T-helper 2 cell treated with Interferon-gamma antibody and Interleukin-4, amounts not matched to agents 100 ng/mL and 5 ng/mL, for 36 hours (primary cell): Measurements from ENCODE around the gene FBXO15. TPM values are rescaled to one million over a fixed set of nuclear protein-coding genes. Genes with fewer than 3 reads are reported as not detected.

Experiments used
- intact Hi-C: fragments of 100-400 bp; cut with micrococcal nuclease; formaldehyde crosslinking; loops from one replicate; pipeline ENCODE4 v1.15.1; 2023
- total RNA-seq: library from RNA; stranded (reverse); gene quantifications from 2 replicates; pipeline ENCODE4 v1.2.3, GENCODE V29; 2022

The FBXO15 gene
- total RNA-seq, 1 donor from 2014 or later: 0.57 TPM

DNA sequence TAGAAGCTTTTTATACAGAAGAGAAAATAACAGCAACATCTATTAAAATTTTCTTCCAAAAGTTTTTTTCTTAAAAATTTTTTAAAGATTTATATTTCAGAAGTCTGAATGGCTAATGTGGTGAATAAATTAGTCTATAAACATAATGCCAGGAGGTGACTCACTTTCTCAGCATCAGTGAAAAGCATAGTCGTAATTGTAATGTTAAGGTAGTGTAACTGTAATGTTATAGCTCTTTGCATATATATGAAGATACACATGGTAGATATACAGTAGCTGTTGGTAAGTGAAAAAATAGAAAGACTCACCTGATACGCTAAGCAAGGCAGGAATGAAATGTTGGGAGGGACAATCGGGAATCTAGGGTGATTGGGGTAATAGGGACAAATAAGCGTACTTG lies 6.2 kb upstream of the FBXO15 start:
- intact Hi-C loops: no loop called here

- intact Hi-C loops: no loop called here
Measured at GRCh38 chr18:74153377-74153776, 5.7 kb upstream of the FBXO15 start.

DNA sequence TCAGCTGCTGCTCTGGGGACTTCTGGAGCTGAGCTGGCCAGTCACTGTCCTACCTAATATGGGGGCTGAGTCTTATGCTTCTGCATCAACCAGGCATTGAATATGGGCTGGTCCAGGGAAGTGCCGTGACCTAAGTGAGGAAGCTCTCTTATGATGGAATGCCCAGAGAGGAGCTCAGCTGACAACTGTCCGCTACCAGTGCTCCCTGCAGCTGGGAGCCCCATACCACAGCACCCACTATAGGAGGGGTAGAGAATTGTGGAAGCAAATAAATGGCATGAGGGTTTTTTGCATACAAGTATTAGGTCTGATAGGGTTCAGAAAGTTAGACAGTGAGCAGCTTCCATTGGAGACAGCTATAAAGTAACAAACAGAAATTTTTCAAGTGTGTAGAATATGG lies 5.2 kb upstream of the FBXO15 start:
- intact Hi-C loops: no loop called here

DNA sequence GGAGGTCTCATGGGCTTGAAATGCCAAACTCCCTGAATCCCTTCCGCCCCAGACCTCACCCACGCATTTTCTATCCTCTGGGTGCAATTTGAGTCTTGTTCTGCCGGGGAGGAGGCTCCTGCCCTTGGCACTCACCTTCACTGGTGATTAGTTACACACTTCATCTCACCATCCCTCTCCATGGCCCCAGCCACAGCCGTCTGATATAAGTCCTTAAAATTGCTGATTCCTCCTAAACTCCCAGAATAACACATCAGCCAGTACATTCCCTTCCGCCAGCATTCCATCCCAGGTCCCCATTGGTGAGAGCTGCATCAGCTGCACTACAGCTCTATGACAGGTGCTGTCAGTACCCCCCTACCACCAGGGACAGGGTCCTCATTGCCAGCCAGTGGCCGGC lies 4.6 kb upstream of the FBXO15 start:
- intact Hi-C loops: no loop called here

GRCh38 chr18:74149878-74150277 lies 2.2 kb upstream of the FBXO15 start:
- intact Hi-C loops: no loop called here

DNA sequence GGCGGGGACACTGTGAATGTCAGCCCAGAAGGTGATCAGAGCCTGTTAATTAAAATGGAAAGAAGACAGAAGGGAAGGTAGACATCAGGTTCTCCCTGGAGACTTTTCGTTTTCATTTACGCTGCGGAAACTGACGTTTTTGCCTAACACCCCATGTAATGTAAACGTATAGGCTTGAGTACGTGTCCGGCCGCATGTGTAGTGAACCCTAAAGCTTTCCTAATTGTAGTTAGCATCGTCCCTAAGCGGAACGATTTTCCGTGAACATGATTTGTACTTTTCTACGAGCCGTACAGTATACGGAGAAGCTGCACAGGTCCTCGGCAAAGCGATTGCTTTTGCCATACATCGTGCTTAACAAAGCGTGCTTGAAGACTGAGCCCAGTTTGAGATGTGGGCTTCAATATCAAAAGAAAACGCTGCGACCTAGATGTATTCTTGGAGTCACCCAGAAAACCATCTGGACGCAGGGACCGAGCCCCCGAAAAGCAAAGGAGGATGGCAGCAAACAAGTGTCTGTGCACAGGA lies 973 bp upstream of the FBXO15 start:
- intact Hi-C loops: loop anchor here (1.0 kb wide), 6 partner anchors 48 to 1061 kb away; partner anchors contain the start of genes PTGR3 and ZNF407

GRCh38 chr18:74147491-74147778 lies 199 bp downstream of the FBXO15 start:
- intact Hi-C loops: loop anchor here (1.0 kb wide), 2 partner anchors 83 to 145 kb away; no protein-coding TSS in a partner anchor

DNA sequence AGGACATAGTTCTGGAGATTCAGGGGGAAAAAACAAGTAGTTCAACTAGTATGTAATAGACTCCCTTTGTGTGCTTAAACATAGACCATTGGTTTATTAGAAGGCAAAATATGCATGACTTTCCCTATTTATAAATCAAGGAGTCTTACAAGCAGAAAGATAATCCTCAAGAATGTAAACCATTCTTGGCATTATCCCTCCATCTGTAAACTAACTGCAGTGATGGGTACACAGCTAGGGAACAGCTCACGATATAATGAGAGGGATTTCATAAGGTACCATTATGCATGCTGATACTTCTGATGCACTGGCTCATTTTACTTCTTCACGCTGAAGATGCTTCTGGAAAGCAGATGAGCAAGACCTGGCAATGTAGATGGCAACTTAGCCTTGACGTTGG lies 878 bp downstream of the FBXO15 start:
- intact Hi-C loops: loop anchor here (1.0 kb wide), 2 partner anchors 82 to 146 kb away; no protein-coding TSS in a partner anchor

DNA sequence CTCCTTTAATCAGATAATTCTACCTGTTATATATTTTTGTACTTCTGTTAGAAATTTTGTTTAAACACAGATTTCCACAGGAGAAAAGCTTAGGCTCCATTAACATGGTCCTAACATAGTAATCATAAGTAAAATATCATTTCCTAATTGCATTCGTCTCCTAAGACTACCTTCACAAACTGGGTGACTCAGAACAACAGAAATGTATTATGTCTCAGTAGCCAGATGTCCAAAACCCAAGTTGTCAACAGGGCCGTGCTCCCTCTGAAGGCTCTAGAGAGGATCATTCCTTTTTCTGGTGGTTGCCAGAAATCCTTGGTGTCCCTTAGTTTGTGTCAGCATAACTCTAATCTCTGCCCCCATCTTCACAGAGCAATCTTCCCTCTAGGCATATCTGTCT lies 5.4 kb downstream of the FBXO15 start:
- intact Hi-C loops: no loop called here

DNA sequence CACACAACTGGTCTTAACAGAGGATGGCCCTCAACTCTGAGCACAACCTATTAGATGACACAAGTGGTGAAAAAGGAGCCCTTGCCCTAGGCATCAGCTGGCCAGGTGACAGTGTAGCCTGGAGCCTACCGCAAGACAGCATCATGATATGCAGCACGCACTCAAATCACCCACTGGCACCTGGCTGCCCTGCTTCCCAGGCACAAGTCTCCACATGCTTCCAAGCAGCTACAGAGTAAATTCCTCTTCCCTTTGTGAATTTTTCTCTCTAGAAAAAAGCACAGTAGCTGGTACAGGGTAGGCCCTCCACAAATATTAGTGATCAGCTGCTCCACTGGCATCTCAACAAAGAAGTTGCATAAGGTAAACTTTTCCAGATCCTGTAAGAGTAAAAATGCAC lies 6.0 kb downstream of the FBXO15 start:
- intact Hi-C loops: no loop called here

DNA sequence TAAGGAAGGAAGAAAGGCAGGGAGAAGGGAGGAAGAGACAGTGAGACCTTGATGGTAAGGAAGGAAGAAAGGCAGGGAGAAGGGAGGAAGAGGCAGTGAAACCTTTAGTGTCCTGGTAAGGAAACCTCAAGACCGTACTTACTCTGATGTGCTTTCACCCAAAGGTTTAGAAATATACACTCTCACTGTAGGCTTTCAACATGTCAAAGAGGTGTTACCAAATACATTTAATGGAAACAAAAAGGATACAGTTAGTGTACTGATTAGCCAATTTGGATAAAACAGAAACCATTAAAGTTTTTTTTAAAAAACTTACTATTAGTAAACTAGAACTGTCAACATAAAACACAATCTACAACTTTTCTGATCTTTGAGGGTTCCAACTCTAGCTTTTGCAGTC lies 7.1 kb downstream of the FBXO15 start:
- intact Hi-C loops: no loop called here

DNA sequence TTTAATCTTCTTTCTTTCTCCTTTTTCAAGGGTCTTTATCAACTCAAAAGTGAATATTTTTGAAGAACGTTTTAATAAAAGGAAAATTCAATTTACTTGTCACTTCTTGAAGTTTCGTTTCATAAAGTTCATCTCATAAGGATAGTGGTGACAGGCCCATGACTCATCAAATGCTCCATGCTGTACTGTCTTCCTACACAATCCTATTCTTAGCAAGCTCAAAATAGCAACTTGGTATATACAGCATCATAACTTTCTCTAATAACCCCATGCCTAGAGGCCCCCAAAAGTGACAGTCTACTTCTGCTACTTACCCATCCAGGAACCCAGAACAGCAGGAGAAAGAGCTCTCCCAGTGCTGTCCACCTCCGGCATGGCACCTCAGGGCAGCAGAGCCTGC lies 7.7 kb downstream of the FBXO15 start:
- intact Hi-C loops: no loop called here

GRCh38 chr18:74139411-74139810 lies 8.2 kb downstream of the FBXO15 start:
- intact Hi-C loops: no loop called here

DNA sequence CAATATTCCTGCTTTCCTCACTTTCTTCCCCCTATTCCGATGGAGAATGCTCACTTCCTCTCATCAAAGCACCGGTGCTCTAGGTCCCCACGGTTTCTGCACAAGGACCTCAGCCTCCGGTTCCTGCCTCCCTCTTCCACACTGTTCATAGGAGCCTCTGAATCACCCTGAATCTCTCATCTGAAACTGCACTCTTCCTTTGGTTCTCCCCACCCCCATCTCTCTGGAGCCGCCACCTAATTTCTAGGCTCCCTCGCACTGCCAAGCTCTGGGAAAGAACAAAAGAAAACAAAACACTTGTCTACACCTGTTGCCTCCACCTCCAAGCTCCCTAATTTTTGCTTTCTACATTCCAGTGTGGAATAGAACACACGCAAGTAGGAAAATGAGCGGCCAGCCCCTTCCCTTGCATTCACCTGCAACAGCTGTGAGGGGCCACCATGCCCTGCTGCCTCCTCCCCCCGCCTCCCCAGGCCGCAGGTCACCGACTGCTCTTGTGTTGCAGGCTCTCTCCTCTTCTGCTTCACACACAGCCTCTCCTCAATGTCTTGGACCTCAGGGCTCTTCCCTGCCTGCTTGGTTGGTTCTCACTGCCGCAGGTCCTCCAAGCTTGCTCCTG lies 9.6 kb downstream of the FBXO15 start:
- intact Hi-C loops: no loop called here

GRCh38 chr18:74132201-74132600 lies 15.4 kb downstream of the FBXO15 start:
- intact Hi-C loops: no loop called here

DNA sequence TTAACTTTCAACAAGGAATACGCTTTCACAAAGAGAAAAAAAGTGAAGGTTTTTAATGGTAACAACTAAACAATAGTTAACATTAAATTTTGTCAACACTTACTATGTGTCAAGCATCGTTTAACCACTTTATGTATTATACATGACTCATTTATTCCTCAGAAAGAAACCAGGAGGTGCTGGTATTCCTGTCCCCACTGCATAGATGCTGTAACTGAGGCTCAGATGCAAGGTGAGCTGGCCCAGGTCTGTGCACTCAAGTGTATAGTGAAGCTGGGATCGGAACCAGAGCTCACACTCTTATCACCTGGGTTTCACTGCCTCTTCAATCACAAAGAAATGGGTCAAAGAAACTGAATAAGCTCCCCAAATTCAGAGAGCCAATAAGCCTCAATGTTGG lies 16.5 kb downstream of the FBXO15 start:
- intact Hi-C loops: no loop called here

DNA sequence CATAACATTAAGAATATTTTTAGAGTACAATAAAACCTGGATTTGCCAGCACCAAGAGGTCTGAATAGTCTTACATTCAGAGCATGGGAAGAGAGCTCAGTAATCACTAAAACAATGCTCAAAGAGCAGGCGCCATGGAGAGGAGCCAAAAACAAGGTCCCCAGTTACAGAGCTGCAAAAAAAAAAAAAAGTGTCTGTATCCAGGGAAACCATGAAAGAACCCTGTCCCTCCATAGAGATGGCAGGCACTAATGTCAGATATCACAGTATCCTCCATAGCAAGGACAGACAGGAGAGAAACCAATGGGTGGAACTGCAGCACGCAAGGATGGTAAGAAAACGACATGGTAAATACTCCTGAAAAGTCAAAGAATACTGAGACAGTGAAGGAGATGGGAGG lies 19.5 kb downstream of the FBXO15 start:
- intact Hi-C loops: no loop called here

DNA sequence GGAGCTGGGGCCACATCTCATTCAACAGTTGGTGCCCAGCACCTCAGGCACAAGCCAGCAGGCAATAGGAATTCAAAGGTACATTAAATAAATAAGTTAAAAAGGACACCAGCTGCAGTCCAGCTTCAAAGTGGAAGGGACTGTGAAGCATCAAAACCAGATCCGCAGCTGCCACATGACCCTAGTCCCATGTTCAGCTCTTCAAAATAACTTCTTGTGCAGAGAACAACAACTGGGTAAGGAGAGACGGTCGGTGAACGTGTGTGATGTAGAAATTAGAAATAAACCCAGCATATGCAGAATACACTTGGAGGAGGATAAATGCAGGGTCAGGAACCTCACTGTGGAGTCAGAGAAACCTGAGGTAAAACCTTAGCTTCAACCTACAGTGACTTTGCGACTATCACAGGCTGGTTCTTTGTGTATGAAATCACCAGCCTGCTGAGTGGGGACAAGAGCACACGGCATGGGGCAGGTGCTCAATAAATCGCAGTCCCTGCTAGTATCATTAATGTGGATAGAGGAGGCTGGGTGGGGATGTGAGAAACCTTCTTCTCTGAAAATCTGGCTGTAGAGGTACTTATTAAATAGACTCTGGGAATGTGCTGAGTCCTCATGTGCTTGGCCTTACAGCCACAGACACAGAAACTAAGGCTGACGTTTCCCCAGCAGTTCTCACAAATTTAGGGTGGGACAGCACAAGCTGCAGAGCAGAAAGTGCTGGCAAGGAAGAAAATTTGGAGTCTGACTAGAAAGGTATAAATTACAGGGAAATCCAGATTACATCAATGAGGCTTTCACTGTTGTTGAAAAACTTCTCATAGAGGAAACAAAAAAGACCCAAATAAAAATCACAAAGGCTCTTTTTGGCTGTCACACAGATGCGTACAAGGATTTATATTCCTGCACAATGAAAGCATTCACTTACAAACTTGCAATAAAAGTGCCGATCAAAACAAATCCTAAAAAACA lies 20.7 kb downstream of the FBXO15 start:
- intact Hi-C loops: no loop called here

GRCh38 chr18:74124642-74125041 lies 23.0 kb downstream of the FBXO15 start:
- intact Hi-C loops: no loop called here

- intact Hi-C loops: no loop called here
Measured at GRCh38 chr18:74123200-74123599, 24.4 kb downstream of the FBXO15 start.

DNA sequence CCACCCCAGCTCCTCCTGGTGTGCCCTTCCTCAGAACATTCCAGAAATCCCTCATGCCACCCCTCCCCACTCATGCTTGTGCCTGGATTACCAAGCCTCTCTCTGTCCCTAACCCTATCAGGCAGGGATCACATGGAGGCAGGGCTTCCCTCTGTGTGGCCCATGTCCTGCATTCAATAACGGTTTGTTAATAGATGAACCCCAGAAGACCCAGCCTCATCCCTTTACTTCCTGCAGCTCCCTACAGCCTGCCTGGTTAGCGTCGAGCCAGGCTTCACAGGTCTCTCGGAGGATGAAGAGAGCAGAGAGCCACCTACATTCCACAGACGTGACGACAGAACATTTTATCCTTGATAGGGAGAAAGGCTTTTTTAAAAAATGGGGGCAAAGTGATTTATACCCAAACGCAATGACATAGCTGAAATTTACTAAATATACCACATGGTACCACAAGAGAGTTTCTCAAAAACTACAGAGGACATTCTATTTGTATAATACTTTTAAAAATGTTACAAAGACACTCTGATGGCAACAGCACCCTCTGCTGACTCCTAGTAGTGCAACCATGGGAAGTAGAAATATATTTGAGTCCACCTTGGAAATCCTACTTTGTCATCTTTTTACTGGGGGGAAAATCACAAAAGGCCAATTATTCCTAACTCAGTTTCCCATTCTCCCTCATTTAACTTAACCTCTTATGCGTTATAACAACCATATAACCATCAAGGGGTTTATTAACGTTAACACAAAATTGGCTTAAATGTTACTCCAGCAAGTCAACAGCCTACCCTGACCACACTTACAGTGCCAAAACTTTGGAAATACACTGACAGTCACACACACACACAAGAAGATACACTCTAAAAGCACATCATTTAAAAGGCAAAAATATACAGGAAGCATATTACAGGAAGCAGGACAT lies 30.7 kb downstream of the FBXO15 start:
- intact Hi-C loops: loop anchor here (1.0 to 2.0 kb wide), 3 partner anchors 35 to 1354 kb away; no protein-coding TSS in a partner anchor
